HEK293T (cell line): Measurements from ENCODE around the gene PRKAG2.

Experiments
- ARNT ChIP-seq: fragments of 450-650 bp; IDR thresholded peaks from 2 replicates; pipeline ENCODE4 v1.6.1; 2017; ENCODE audit warnings: mild to moderate bottlenecking
- ELF4 ChIP-seq: fragments of 450-650 bp; IDR thresholded peaks from 2 replicates; pipeline ENCODE4 v1.6.1; 2017; ENCODE audit warnings: antibody characterized with exemption
- FOXK2 ChIP-seq: fragments of 450-650 bp; IDR thresholded peaks from 2 replicates; pipeline ENCODE4 v1.6.1; 2016; ENCODE audit warnings: mild to moderate bottlenecking
- NFRKB ChIP-seq: fragments of 450-650 bp; IDR thresholded peaks from 2 replicates; pipeline ENCODE4 v1.6.1; 2016; ENCODE audit warnings: mild to moderate bottlenecking, moderate library complexity
- PKNOX1 ChIP-seq: fragments of 450-650 bp; IDR thresholded peaks from 2 replicates; pipeline ENCODE4 v1.6.1; 2016
- SP1 ChIP-seq: fragments of 450-650 bp; IDR thresholded peaks from 2 replicates; pipeline ENCODE4 v1.6.1; 2017
- ZNF384 ChIP-seq: fragments of 450-650 bp; IDR thresholded peaks from 2 replicates; pipeline ENCODE4 v1.6.1; 2016

- no peak for TF ChIP-seq NFRKB
- TF ChIP-seq FOXK2 = no peak
- no peak for TF ChIP-seq ZNF384
- TF ChIP-seq PKNOX1 = no peak
- no peak for TF ChIP-seq ELF4
- no peak for TF ChIP-seq SP1
- TF ChIP-seq ARNT = no peak
These were observed 25.4 kb upstream of the PRKAG2 start for GRCh38 chr7:151902311-151902710.
